ENCODE results near the gene MCM3AP. TPM values are rescaled to one million over a fixed set of nuclear protein-coding genes. Genes with fewer than 3 reads are reported as not detected.
A peak's percentile ranks its signal among the peaks of the same experiment; 100 is the strongest.

The MCM3AP gene
- total and polyA plus RNA-seq, 9 of the 15 experiments (the other 6 are each of a cell fraction or from before 2014, with no cell fraction given): 6.5 to 179 (median 69.6) TPM

DNA sequence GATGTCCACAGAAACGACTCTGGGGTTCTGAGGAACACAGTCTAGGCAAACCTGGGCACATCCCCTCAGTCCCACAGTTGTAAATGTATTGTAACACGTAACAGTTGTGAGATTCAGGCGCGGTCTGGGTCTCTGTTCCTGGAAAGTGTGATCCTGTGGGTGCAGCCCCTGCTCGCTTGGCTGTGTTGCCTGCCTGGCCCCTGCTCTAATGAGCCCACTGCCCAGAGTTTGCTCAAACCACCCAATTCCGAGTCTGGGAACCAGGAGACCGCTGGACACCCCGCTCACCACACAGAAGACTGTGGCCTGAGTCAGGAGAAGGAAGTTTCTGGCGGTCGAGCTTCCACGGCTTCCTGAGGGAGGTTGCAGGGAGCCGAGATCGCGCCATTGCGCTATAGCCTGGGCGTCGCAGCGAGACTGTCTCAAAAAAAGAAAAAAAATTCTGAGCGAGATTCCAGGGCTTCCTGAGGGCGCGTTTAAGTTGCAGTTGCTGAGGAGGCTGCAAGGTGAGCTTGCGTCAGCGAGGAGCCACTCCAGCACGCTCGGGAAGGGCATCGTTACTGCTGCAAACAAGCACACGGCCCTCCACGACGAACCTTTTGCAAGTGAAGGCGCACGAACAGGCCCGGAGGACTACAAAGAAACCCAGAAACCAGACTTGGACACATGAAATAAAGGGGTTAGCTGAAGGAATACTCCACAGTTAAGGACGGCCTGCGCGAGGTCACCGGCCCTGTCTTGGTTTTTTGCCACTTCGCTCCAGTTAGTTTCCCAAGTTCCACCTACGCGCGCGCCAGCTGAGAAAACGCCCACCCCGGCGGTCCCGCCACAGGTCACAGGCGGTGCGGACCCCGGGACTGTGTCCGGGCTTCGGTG, 37.2 kb upstream of the MCM3AP start (continued):
- TF ChIP-seq, protein P1, sequence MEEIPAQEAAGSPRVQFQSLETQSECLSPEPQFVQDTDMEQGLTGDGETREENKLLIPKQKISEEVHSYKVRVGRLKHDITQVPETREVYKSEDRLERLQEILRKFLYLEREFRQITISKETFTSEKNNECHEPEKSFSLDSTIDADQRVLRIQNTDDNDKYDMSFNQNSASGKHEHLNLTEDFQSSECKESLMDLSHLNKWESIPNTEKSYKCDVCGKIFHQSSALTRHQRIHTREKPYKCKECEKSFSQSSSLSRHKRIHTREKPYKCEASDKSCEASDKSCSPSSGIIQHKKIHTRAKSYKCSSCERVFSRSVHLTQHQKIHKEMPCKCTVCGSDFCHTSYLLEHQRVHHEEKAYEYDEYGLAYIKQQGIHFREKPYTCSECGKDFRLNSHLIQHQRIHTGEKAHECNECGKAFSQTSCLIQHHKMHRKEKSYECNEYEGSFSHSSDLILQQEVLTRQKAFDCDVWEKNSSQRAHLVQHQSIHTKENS (CRISPR knock-in tag; IDR thresholded peaks at IDR 0.05): no peak
- TF ChIP-seq CC2D1A (IDR thresholded peaks at IDR 0.05) (no peak), PHF8 (IDR thresholded peaks at IDR 0.05; ENCODE audit: borderline replicate concordance, low read length) (no peak), HDGF (IDR thresholded peaks at IDR 0.05) (no peak), ETV6 (IDR thresholded peaks at IDR 0.05; ENCODE audit: borderline replicate concordance in 1 of 2, low read depth in 2 of 2, low read length in 1 of 2) (no peak), ETV6 (CRISPR knock-in tag; IDR thresholded peaks at IDR 0.05; ENCODE audit: borderline replicate concordance) (0 out of 2 replicates have a peak, but pooled peaks have one; percentile 60), POU5F1 (IDR thresholded peaks at IDR 0.05; ENCODE audit: borderline replicate concordance, low read depth, low read length, partially characterized antibody) (no peak), MYC (IDR thresholded peaks at IDR 0.05; ENCODE audit: low read depth, low read length) (no peak), MYC (CRISPR knock-in tag; IDR thresholded peaks at IDR 0.05; ENCODE audit: borderline replicate concordance, low read depth) (no peak), RNF2 (IDR thresholded peaks at IDR 0.05) (no peak), KDM5B (IDR thresholded peaks at IDR 0.05; ENCODE audit: insufficient replicate concordance, low read depth, low read length) (peak; percentile 91), EGR1 (conservative IDR thresholded peaks at IDR 0.05) (peak; percentile 68), MAZ (CRISPR knock-in tag; conservative IDR thresholded peaks at IDR 0.05 in 1 of 2, IDR thresholded peaks at IDR 0.05 in 1 of 2) (no peak), ZSCAN32 (CRISPR knock-in tag; IDR thresholded peaks at IDR 0.05) (no peak), POLR2AphosphoS5 (IDR thresholded peaks at IDR 0.05; ENCODE audit: control insufficient read depth, insufficient read depth, low read depth, low read length) (0 out of 2 replicates have a peak, but pooled peaks have one; percentile 14)
- TF ChIP-seq, protein P2, sequence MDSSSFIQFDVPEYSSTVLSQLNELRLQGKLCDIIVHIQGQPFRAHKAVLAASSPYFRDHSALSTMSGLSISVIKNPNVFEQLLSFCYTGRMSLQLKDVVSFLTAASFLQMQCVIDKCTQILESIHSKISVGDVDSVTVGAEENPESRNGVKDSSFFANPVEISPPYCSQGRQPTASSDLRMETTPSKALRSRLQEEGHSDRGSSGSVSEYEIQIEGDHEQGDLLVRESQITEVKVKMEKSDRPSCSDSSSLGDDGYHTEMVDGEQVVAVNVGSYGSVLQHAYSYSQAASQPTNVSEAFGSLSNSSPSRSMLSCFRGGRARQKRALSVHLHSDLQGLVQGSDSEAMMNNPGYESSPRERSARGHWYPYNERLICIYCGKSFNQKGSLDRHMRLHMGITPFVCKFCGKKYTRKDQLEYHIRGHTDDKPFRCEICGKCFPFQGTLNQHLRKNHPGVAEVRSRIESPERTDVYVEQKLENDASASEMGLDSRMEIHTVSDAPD (CRISPR knock-in tag; IDR thresholded peaks at IDR 0.05): no peak
- TF ChIP-seq, protein P3, sequence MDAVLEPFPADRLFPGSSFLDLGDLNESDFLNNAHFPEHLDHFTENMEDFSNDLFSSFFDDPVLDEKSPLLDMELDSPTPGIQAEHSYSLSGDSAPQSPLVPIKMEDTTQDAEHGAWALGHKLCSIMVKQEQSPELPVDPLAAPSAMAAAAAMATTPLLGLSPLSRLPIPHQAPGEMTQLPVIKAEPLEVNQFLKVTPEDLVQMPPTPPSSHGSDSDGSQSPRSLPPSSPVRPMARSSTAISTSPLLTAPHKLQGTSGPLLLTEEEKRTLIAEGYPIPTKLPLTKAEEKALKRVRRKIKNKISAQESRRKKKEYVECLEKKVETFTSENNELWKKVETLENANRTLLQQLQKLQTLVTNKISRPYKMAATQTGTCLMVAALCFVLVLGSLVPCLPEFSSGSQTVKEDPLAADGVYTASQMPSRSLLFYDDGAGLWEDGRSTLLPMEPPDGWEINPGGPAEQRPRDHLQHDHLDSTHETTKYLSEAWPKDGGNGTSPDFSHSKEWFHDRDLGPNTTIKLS (IDR thresholded peaks at IDR 0.05; ENCODE audit: borderline replicate concordance, low read depth): no peak
- TF ChIP-seq, protein P4, sequence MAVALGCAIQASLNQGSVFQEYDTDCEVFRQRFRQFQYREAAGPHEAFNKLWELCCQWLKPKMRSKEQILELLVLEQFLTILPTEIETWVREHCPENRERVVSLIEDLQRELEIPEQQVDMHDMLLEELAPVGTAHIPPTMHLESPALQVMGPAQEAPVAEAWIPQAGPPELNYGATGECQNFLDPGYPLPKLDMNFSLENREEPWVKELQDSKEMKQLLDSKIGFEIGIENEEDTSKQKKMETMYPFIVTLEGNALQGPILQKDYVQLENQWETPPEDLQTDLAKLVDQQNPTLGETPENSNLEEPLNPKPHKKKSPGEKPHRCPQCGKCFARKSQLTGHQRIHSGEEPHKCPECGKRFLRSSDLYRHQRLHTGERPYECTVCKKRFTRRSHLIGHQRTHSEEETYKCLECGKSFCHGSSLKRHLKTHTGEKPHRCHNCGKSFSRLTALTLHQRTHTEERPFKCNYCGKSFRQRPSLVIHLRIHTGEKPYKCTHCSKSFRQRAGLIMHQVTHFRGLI (CRISPR knock-in tag; IDR thresholded peaks at IDR 0.05): no peak
- TF ChIP-seq, protein P5, sequence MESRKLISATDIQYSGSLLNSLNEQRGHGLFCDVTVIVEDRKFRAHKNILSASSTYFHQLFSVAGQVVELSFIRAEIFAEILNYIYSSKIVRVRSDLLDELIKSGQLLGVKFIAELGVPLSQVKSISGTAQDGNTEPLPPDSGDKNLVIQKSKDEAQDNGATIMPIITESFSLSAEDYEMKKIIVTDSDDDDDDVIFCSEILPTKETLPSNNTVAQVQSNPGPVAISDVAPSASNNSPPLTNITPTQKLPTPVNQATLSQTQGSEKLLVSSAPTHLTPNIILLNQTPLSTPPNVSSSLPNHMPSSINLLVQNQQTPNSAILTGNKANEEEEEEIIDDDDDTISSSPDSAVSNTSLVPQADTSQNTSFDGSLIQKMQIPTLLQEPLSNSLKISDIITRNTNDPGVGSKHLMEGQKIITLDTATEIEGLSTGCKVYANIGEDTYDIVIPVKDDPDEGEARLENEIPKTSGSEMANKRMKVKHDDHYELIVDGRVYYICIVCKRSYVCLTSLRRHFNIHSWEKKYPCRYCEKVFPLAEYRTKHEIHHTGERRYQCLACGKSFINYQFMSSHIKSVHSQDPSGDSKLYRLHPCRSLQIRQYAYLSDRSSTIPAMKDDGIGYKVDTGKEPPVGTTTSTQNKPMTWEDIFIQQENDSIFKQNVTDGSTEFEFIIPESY (CRISPR knock-in tag; IDR thresholded peaks at IDR 0.05): no peak

Data from K562 (cell line).